AG09309 (cell line): ENCODE data around the gene PCNX2.

Experiments used
- DNase-seq: peaks from one replicate; pipeline ENCODE4 v3.0.0-alpha.2; 2010; ENCODE audit warnings: low read depth
- H3K4me3 ChIP-seq: 2 replicates; pipeline ENCODE4 v1.5.1; 2011; ENCODE audit warnings: mild to moderate bottlenecking, low read depth, low read length, moderate library complexity; ENCODE audit not compliant: control insufficient read depth
- CTCF ChIP-seq: IDR thresholded peaks from 2 replicates; pipeline ENCODE4 v1.5.1; 2011; ENCODE audit warnings: mild to moderate bottlenecking, low read depth, low read length, inconsistent platforms; ENCODE audit not compliant: insufficient read depth, control insufficient read depth; ENCODE audit errors: missing control alignments

The PCNX2 gene

DNA sequence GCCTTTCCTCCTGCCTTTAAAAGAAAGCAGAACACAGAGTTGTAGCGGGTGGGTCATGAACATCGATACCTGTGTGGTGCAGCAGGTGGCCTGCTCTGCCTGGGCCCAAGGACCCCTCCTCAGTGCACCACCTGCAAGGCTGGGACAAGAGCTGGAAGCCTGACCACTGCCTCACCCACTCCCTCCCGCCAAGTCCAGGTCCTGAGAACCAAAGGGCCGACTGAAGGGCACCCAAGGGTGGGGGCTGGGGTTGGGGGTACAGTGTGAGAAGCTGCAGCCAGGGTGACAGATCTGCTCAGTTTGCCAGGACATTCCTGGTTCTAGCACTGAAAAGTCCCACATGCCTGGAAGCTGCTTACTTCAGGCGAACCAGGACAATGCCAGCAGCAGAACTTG, 309.0 kb downstream of the PCNX2 start:
- TF ChIP-seq CTCF = no peak
- no peak overlapping the region for H3K4me3 ChIP-seq
- DNase-seq = no peak

- DNase-seq = no peak
- no peak overlapping the region for H3K4me3 ChIP-seq
- no peak for TF ChIP-seq CTCF
These were observed 309.5 kb downstream of the PCNX2 start for GRCh38 chr1:232985882-232986526.

DNA sequence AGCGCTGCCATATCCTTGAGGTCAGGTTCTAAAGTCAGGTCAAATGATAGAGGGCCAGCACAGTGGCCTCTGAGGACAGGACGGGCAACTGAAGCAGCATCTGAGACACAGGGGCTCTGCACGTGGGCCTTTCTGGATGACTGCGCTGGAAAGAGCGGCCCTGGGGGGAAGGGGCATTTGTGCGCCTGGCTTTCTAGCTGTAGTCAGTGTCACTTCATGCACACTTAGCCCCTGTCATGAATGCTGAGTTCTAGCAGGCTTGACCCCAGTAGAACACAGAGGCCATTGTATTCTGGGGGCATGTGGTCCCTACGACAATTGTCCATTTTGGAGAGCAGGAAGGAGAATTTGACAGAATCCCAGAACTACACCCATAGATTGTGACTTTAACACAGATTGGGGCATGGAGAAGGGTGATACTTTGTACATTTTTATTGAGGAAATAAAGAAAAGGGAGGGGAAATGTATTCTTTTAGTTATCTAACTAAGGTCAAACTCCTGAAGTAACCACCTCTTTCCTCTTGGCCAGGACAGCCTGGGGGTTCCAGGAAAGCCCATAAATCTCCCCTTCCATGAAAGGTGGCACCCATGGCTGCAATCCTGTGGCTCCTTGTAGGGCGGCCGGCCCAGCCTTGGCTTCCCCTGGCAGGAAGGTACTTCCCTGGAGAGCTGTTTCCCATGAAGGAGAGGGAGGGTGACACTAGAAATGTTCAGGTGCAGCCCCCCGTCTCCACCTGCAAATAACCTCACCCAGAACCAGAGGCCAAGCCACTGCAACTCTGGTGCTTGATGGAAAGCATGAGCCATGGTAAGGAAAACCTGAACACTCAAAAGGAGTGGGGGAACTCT, 310.7 kb downstream of the PCNX2 start:
- no peak overlapping the region for H3K4me3 ChIP-seq
- DNase-seq = no peak
- TF ChIP-seq CTCF = no peak

DNA sequence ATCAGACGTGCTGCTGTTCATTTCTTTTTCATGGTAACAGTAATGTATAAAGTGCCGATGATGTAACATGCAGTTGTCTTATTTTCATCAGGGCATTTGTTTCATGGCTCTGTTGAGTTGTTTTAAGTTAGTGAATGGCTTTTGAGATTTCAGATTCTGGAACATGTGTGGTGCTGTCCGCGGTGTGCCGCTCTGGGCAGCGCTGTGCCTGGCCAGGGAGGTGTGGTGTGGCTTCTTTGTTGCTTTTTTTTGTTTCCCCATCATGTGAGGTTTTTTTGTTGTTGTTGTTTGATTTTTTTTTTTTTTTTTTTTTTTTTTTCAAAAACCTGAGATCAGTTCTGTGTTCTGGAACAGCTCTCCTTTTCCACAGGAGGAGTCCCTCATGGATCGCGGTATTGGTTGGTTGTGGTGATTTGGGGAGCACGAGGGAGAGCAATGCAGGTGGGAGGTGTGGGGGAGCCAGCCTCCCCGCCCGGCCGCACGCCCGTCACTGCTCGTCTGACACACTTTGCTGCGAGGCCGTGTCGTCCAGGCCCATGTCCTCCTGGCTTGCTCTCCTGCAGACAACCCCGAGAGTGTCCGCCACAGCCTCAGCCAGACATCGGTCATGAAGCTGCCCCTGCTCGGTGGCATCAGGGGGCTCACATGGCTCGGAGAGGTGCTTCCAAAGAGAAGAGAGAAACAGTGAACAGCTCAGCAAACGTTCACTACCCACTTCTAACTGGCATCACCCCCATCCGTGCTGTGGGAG, 311.5 kb downstream of the PCNX2 start:
- no peak for TF ChIP-seq CTCF
- no peak for DNase-seq
- no peak overlapping the region for H3K4me3 ChIP-seq

- H3K4me3 ChIP-seq = no peak overlapping the region
- TF ChIP-seq CTCF = no peak
- no peak for DNase-seq
These were observed 312.1 kb downstream of the PCNX2 start for GRCh38 chr1:232983375-232983774.

DNA sequence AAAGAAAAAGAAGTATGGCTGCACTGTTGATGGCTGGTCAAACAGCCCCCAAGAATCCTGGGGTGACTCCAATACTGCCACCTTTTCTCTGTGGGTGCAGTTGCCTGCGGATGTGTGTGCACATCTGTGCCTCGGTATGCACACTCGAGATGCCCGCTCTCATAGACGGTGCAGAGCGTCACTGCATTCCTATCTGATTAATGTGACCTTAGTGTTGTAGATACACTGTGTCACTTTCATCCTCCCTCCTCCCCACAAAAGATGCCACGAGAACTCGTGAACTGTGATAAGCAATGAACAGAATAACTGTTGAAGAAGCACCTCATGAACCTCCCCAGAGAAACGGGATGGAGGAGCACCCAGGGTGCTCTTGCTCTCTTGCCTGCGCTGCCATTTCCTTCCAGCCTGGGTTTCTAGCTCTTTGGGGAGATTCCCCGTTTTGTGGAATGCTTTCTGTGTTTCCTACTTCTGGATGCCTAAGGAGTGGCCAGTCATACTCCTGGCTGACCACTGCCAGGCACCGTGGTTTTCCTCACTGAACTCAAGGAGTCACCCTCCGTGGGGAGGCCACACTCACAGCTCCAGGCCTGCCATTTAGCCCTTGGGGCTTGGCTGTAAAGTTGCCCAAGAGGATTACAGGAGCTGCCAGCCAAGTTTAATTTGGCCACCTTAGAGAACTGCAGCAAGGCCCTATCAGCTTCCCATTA, 313.1 kb downstream of the PCNX2 start:
- no peak overlapping the region for H3K4me3 ChIP-seq
- DNase-seq = peak; percentile 49
- no peak for TF ChIP-seq CTCF
